Peyer's patch (tissue), 4 donors: Measurements from ENCODE around the gene LEPR. TPM values are rescaled to one million over a fixed set of nuclear protein-coding genes. Genes with fewer than 3 reads are reported as not detected.
"Not testable (repeated sequence)": the region's sequence is repeated elsewhere in the genome, so short reads cannot be mapped to it uniquely, and the experiment has no call there.

ENCODE experiments used
- DNase-seq, 3 donors: peaks; one replicate each; pipeline ENCODE4 v3.0.0-alpha.2; 2017 to 2019
- H3K27ac ChIP-seq, 4 donors: fragments of 200-600 bp; sonication (generic); one replicate each; pipeline ENCODE4 v1.5.1; 2016 to 2019
- H3K27me3 ChIP-seq, 2 donors: fragments of 200-600 bp; sonication (generic); one replicate each; pipeline ENCODE4 v1.5.1; 2019
- H3K36me3 ChIP-seq, 3 donors: fragments of 200-600 bp; sonication (generic); one replicate each; pipeline ENCODE4 v1.5.1; 2016 to 2019
- H3K4me1 ChIP-seq, 4 donors: fragments of 200-600 bp; sonication (generic); one replicate each; pipeline ENCODE4 v1.5.1; 2016 to 2019
- H3K4me3 ChIP-seq, 4 donors: fragments of 200-600 bp; sonication (generic); 1 replicate in 3 of 4; 2 replicates in 1 of 4; pipeline ENCODE4 v1.5.1; 2016 to 2019; ENCODE audit warnings: mild to moderate bottlenecking in 1 of 4
- H3K9me3 ChIP-seq, 4 donors: fragments of 200-600 bp; sonication (generic); one replicate each; pipeline ENCODE4 v1.5.1; 2016 to 2019; ENCODE audit warnings: mild to moderate bottlenecking in 1 of 4
- POLR2A ChIP-seq, 2 donors: fragments of 450-650 bp; IDR thresholded peaks; one replicate each; pipeline ENCODE4 v1.5.1; 2017; ENCODE audit warnings: antibody characterized with exemption in 2 of 2, mild to moderate bottlenecking in 2 of 2, moderate library complexity in 2 of 2
- total RNA-seq, 4 donors: library from RNA; depleted of rRNA; stranded (reverse); fragments of >200 nt; gene quantifications; one replicate each; pipeline ENCODE4 v1.1.0, GENCODE V29; 2016
- TF ChIP-seq, protein P1 (sequence below), 6 experiments: fragments of 450-650 bp in 4 of 6; fragments of 200-600 bp in 2 of 6; sonication (generic) in 1 of 6; IDR thresholded peaks; one replicate each; pipeline ENCODE4 v1.5.1; 2017 to 2019; ENCODE audit warnings: antibody characterized with exemption in 6 of 6, mild to moderate bottlenecking in 3 of 6, moderate library complexity in 1 of 6

Gene LEPR
- total RNA-seq, 4 donors from 2014 or later = 4.1 to 22.0 (median 9.9) TPM

GRCh38 chr1:65458730-65459396 is 38.4 kb downstream of the LEPR start:
- TF ChIP-seq, protein P1, sequence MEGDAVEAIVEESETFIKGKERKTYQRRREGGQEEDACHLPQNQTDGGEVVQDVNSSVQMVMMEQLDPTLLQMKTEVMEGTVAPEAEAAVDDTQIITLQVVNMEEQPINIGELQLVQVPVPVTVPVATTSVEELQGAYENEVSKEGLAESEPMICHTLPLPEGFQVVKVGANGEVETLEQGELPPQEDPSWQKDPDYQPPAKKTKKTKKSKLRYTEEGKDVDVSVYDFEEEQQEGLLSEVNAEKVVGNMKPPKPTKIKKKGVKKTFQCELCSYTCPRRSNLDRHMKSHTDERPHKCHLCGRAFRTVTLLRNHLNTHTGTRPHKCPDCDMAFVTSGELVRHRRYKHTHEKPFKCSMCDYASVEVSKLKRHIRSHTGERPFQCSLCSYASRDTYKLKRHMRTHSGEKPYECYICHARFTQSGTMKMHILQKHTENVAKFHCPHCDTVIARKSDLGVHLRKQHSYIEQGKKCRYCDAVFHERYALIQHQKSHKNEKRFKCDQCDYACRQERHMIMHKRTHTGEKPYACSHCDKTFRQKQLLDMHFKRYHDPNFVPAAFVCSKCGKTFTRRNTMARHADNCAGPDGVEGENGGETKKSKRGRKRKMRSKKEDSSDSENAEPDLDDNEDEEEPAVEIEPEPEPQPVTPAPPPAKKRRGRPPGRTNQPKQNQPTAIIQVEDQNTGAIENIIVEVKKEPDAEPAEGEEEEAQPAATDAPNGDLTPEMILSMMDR (IDR thresholded peaks at IDR 0.05) = no peak
- TF ChIP-seq POLR2A (IDR thresholded peaks at IDR 0.05) = no peak
- H3K36me3 ChIP-seq = no peaks in the 10 kb centered on the region
- no peak overlapping the region for H3K4me3 ChIP-seq
- no peak for DNase-seq
- no peak overlapping the region for H3K27ac ChIP-seq
- no peaks in the 10 kb centered on the region for H3K9me3 ChIP-seq
- H3K4me1 ChIP-seq = no peaks in the 10 kb centered on the region
- no peaks in the 10 kb centered on the region for H3K27me3 ChIP-seq

- H3K36me3 ChIP-seq = no peaks in the 10 kb centered on the region
- no peaks in the 10 kb centered on the region for H3K27me3 ChIP-seq
- TF ChIP-seq, protein P1 (IDR thresholded peaks at IDR 0.05) = peak in 2 of 6 experiments; percentile 30 to 34
- no peak for TF ChIP-seq POLR2A (IDR thresholded peaks at IDR 0.05)
- H3K4me1 ChIP-seq = no peaks in the 10 kb centered on the region
- H3K27ac ChIP-seq = no peak overlapping the region
- no peaks in the 10 kb centered on the region for H3K9me3 ChIP-seq
- no peak overlapping the region for H3K4me3 ChIP-seq
- no peak for DNase-seq
Observed at GRCh38 chr1:65459397-65459768, 38.9 kb downstream of the LEPR start.

DNA sequence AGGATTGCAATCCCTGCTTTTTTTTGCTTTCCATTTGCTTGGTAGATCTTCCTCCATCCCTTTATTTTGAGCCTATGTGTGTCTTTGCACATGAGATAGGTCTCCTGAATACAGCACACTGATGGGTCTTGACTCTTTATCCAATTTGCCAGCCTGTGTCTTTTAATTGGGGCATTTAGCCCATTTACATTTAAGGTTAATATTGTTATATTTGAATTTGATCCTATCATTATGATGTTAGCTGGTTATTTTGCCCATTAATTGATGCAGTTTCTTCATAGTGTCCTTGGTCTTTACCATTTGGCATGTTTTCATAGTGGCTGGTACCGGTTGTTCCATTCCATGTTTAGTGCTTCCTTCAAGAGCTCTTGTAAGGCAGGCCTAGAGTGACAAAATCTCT is 45.4 kb downstream of the LEPR start:
- not testable (repeated sequence) for DNase-seq, H3K27ac ChIP-seq, H3K27me3 ChIP-seq, H3K36me3 ChIP-seq, H3K4me3 ChIP-seq, H3K9me3 ChIP-seq
- peaks cover 0 to 10% (median 0%) of the 10 kb centered on the region in 4 donors for H3K4me1 ChIP-seq

GRCh38 chr1:65467536-65467935 is 47.1 kb downstream of the LEPR start:
- Histone ChIP-seq H3K36me3 (no peaks in the 10 kb centered on the region), H3K27ac (no peak overlapping the region), H3K4me1 (peaks cover 0 to 10% (median 0%) of the 10 kb centered on the region in 4 donors), H3K4me3 (no peak overlapping the region), H3K27me3 (no peaks in the 10 kb centered on the region), H3K9me3 (no peaks in the 10 kb centered on the region)
- no peak for DNase-seq
- TF ChIP-seq, protein P1 (IDR thresholded peaks at IDR 0.05) = no peak
- no peak for TF ChIP-seq POLR2A (IDR thresholded peaks at IDR 0.05)

DNA sequence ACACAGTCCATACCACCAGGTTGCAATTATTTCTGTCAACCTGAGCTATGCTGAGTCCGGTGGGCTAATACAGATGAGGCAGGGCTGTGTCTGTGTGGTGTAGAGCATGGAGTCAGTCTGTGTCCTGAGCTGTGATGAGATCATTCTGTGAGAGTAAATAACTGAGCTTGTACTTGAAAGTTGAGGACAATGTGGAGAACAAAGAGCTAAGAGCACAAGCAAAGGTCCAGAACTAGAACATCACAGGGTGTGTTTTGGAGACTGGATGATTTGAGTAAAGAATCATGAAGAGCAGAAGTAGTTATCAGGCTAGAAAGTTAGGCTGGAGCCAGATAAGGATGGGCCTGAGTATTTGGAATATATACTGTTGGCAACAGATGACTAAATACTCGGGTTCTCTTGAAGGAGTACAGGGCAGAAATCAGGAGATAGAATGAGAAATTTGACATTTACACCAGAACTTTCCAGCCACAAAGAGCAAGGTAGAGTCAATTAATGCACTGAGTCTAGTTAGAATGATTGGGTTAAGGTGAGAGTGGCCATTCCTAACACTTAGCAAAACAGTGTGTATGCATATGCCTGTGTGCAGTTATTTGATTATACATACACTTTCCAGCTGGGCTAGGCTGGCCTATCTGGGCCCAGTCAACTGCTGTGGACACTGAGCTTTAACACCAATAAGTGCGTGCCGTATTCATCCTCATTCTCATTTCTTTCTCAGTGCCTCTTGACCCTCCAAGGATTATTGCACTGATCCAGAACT is 48.8 kb downstream of the LEPR start:
- no peak for DNase-seq
- H3K27me3 ChIP-seq = no peaks in the 10 kb centered on the region
- H3K4me1 ChIP-seq = peaks cover 0 to 10% (median 0%) of the 10 kb centered on the region in 4 donors
- no peaks in the 10 kb centered on the region for H3K9me3 ChIP-seq
- H3K36me3 ChIP-seq = no peaks in the 10 kb centered on the region
- TF ChIP-seq, protein P1 (IDR thresholded peaks at IDR 0.05) = no peak
- no peak for TF ChIP-seq POLR2A (IDR thresholded peaks at IDR 0.05)
- no peak overlapping the region for H3K4me3 ChIP-seq
- H3K27ac ChIP-seq = no peak overlapping the region

GRCh38 chr1:65469889-65470340 is 49.4 kb downstream of the LEPR start:
- Histone ChIP-seq H3K4me3 (no peak overlapping the region), H3K27me3 (no peaks in the 10 kb centered on the region), H3K36me3 (no peaks in the 10 kb centered on the region), H3K27ac (no peak overlapping the region), H3K4me1 (peaks cover 0 to 10% (median 0%) of the 10 kb centered on the region in 4 donors), H3K9me3 (no peaks in the 10 kb centered on the region)
- TF ChIP-seq POLR2A (IDR thresholded peaks at IDR 0.05) = no peak
- TF ChIP-seq, protein P1 (IDR thresholded peaks at IDR 0.05) = no peak
- DNase-seq = no peak
